Liver (tissue), 3 donors: ENCODE data around the gene CCDC106.

Experiments
- CTCF ChIP-seq: fragments of 150-350 bp; IDR thresholded peaks from 2 replicates; pipeline ENCODE4 v1.5.1; 2017; ENCODE audit warnings: improper control_type of control experiment, low read depth, low read length; ENCODE audit not compliant: missing input control
- FOXA2 ChIP-seq: IDR thresholded peaks from 2 replicates; pipeline ENCODE4 v1.6.1; 2016; ENCODE audit warnings: antibody characterized with exemption
- MAX ChIP-seq: IDR thresholded peaks from 2 replicates; pipeline ENCODE4 v1.6.1; 2016; ENCODE audit warnings: antibody characterized with exemption
- RAD21 ChIP-seq, 2 donors: IDR thresholded peaks; 2 replicates each; pipeline ENCODE4 v1.6.1; 2016; ENCODE audit warnings: antibody characterized with exemption in 2 of 2, mild to moderate bottlenecking in 2 of 2
- REST ChIP-seq: IDR thresholded peaks from 2 replicates; pipeline ENCODE4 v1.6.1; 2016; ENCODE audit warnings: antibody characterized with exemption, mild to moderate bottlenecking
- TAF1 ChIP-seq: conservative IDR thresholded peaks from 2 replicates; pipeline ENCODE4 v1.6.1; 2016; ENCODE audit warnings: antibody characterized with exemption, mild to moderate bottlenecking
- YY1 ChIP-seq: IDR thresholded peaks from 2 replicates; pipeline ENCODE4 v1.6.1; 2016; ENCODE audit warnings: antibody characterized with exemption, mild to moderate bottlenecking
- donor health status: healthy.
- donor health status: healthy.

- no peak for TF ChIP-seq CTCF
- TF ChIP-seq REST: no peak
- TF ChIP-seq MAX: no peak
- TF ChIP-seq YY1: no peak
- no peak for TF ChIP-seq RAD21 (IDR thresholded peaks at IDR 0.05)
- TF ChIP-seq FOXA2: no peak
- TF ChIP-seq TAF1: no peak
Observed at GRCh38 chr19:55687281-55688201, 39.5 kb downstream of the CCDC106 start.
